Erythroblast (primary cell): ENCODE data around the gene BMPR1B.
"Not testable (repeated sequence)": the region's sequence is repeated elsewhere in the genome, so short reads cannot be mapped to it uniquely, and the experiment has no call there.

Source experiments
- GATA1 ChIP-seq: IDR thresholded peaks from 2 replicates; pipeline ENCODE4 v1.6.1; 2011; ENCODE audit warnings: low read depth, mild to moderate bottlenecking, control low read depth, low read length, moderate library complexity
- POLR2A ChIP-seq: IDR thresholded peaks from 2 replicates; pipeline ENCODE4 v1.6.1; 2011; ENCODE audit warnings: mild to moderate bottlenecking, low read length

- TF ChIP-seq POLR2A, GATA1: not testable (repeated sequence)
These were observed 74.6 kb downstream of the BMPR1B start for GRCh38 chr4:94832329-94832728.
